Activated CD4-positive, alpha-beta T cell treated with anti-CD3 and anti-CD28 coated beads for 24 hours (primary cell): ENCODE data around the gene PAFAH1B2.

Experiments
- DNase-seq, 2 donors: peaks; one replicate each; pipeline ENCODE4 v3.0.0-alpha.2; 2020; ENCODE audit warnings: low read depth in 2 of 2

PAFAH1B2 gene

GRCh38 chr11:117187799-117188481 is 43.9 kb downstream of the PAFAH1B2 start:
- no peak for DNase-seq

GRCh38 chr11:117188620-117189081 is 44.6 kb downstream of the PAFAH1B2 start:
- DNase-seq: no peak

GRCh38 chr11:117189191-117189940 is 45.3 kb downstream of the PAFAH1B2 start:
- DNase-seq: no peak

GRCh38 chr11:117189941-117190544 is 46.0 kb downstream of the PAFAH1B2 start:
- no peak for DNase-seq

GRCh38 chr11:117191680-117192400 is 47.8 kb downstream of the PAFAH1B2 start:
- DNase-seq: no peak

GRCh38 chr11:117192401-117192875 is 48.4 kb downstream of the PAFAH1B2 start:
- no peak for DNase-seq

- DNase-seq: no peak
Observed at GRCh38 chr11:117193130-117194020, 49.3 kb downstream of the PAFAH1B2 start.

GRCh38 chr11:117194267-117194666 is 50.2 kb downstream of the PAFAH1B2 start:
- DNase-seq: no peak

- DNase-seq: no peak
Observed at GRCh38 chr11:117195258-117195657, 51.2 kb downstream of the PAFAH1B2 start.

GRCh38 chr11:117195761-117196160 is 51.7 kb downstream of the PAFAH1B2 start:
- DNase-seq: no peak

GRCh38 chr11:117197006-117197405 is 52.9 kb downstream of the PAFAH1B2 start:
- DNase-seq: no peak

GRCh38 chr11:117197516-117198456 is 53.7 kb downstream of the PAFAH1B2 start:
- no peak for DNase-seq

GRCh38 chr11:117198613-117199012 is 54.5 kb downstream of the PAFAH1B2 start:
- DNase-seq: no peak

- no peak for DNase-seq
Observed at GRCh38 chr11:117199053-117199915, 55.2 kb downstream of the PAFAH1B2 start, which contains the start of gene TAGLN. Gene TAGLN, plus strand, starts transcription at chr11:117199370. Its CDS starts 3,644 bp downstream, at chr11:117203014.

GRCh38 chr11:117199916-117200812 is 56.1 kb downstream of the PAFAH1B2 start:
- DNase-seq: no peak

- no peak for DNase-seq
Observed at GRCh38 chr11:117200813-117201657, 56.9 kb downstream of the PAFAH1B2 start.
